GM21381 (cell line): Measurements from ENCODE around the gene ZC2HC1B.
"Not testable (repeated sequence)": the region's sequence is repeated elsewhere in the genome, so short reads cannot be mapped to it uniquely, and the experiment has no call there.

ENCODE experiments used
- ATAC-seq: cut with Tn5 transposase; IDR thresholded peaks from one replicate; pipeline ENCODE4 v1.9.1; 2021; ENCODE audit warnings: mild to moderate bottlenecking, moderate library complexity; ENCODE audit not compliant: unreplicated experiment

ZC2HC1B gene

GRCh38 chr6:143864234-143864633, at the start of gene ZC2HC1B:
TSS of gene ZC2HC1B (plus strand) at chr6:143864474. CDS start at chr6:143864540, 66 bp downstream.
- ATAC-seq = no peak

GRCh38 chr6:143817621-143818020, 46.7 kb upstream of the ZC2HC1B start:
- no peak for ATAC-seq

GRCh38 chr6:143821359-143821758, 42.9 kb upstream of the ZC2HC1B start:
- no peak for ATAC-seq

- no peak for ATAC-seq
Measured at GRCh38 chr6:143822584-143823024, 41.7 kb upstream of the ZC2HC1B start.

- ATAC-seq = no peak
Measured at GRCh38 chr6:143823548-143823947, 40.7 kb upstream of the ZC2HC1B start.

- ATAC-seq = no peak
Measured at GRCh38 chr6:143828572-143828971, 35.7 kb upstream of the ZC2HC1B start.

GRCh38 chr6:143836150-143836549, 28.1 kb upstream of the ZC2HC1B start:
- no peak for ATAC-seq

GRCh38 chr6:143838395-143838794, 25.9 kb upstream of the ZC2HC1B start:
- no peak for ATAC-seq

GRCh38 chr6:143839196-143839595, 25.1 kb upstream of the ZC2HC1B start:
- no peak for ATAC-seq

GRCh38 chr6:143840595-143841265, 23.5 kb upstream of the ZC2HC1B start:
- no peak for ATAC-seq

GRCh38 chr6:143842461-143842901, 21.8 kb upstream of the ZC2HC1B start:
- ATAC-seq = no peak

GRCh38 chr6:143842902-143843676, 21.2 kb upstream of the ZC2HC1B start, which contains the start of gene LTV1:
TSS of gene LTV1 (plus strand) at chr6:143843338. CDS start at chr6:143843478, 140 bp downstream.
- peak; percentile 100 for ATAC-seq

GRCh38 chr6:143843677-143843999, 20.6 kb upstream of the ZC2HC1B start:
- ATAC-seq = peak; percentile 13

- ATAC-seq = no peak
Measured at GRCh38 chr6:143844006-143844405, 20.3 kb upstream of the ZC2HC1B start.

- no peak for ATAC-seq
Measured at GRCh38 chr6:143845033-143845432, 19.2 kb upstream of the ZC2HC1B start.

- ATAC-seq = not testable (repeated sequence)
Measured at GRCh38 chr6:143851706-143852105, 12.6 kb upstream of the ZC2HC1B start.

GRCh38 chr6:143855057-143855456, 9.2 kb upstream of the ZC2HC1B start:
- not testable (repeated sequence) for ATAC-seq

- ATAC-seq = not testable (repeated sequence)
Measured at GRCh38 chr6:143856762-143857161, 7.5 kb upstream of the ZC2HC1B start.

- ATAC-seq = no peak
Measured at GRCh38 chr6:143857651-143858050, 6.6 kb upstream of the ZC2HC1B start.

GRCh38 chr6:143859891-143860660, 4.2 kb upstream of the ZC2HC1B start:
- no peak for ATAC-seq

- no peak for ATAC-seq
Measured at GRCh38 chr6:143863771-143864170, 503 bp upstream of the ZC2HC1B start.
